DMS53 treated with DMSO at 0.1 percent for 48 hours (cell line): Measurements from ENCODE around the gene CSF1.
"Not testable (repeated sequence)": the region's sequence is repeated elsewhere in the genome, so short reads cannot be mapped to it uniquely, and the experiment has no call there.

Experiments used
- DNase-seq: peaks from one replicate; lab custom pipeline; 2025; ENCODE audit not compliant: unreplicated experiment; lab: John Stamatoyannopoulos, UW

The CSF1 gene

DNA sequence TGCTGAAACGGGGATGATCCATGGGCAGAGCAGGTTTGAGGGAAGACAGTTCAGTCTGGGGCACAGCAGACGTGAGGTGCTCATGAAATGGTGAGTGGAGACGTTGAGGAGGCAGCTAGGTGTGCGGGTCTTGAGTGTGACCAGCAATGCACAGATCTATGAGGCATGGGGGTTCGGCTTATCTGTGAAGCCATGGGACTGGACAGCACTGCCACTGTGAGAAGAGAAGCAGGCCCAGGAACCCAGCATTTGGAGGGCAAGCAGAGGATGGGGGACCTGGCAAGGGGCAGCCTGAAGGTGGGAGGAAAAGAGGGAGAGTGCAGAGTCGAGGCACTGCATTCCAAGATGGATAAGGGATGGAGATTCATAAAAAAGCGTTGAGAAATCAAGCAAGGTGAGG, 8.0 kb downstream of the CSF1 start:
- no peak for DNase-seq

DNA sequence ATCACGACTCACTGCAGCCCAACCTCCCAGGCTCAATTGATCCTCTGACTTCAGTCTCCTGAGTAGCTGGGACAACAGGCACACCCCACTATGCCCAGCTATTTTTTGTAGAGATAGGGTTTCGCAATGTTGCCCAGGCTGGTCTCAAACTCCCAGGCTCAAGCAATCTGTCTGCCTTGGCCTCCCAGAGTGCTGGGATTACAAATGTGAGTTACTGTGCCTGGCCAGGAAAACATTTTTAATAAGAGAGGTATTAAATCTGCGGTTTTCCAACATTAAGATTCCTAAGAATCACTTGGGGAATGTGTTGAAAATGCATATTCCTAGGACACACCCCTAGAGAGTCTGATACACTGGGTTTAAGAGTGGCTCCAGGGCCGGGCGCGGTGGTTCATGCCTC, 8.7 kb downstream of the CSF1 start:
- no peak for DNase-seq

DNA sequence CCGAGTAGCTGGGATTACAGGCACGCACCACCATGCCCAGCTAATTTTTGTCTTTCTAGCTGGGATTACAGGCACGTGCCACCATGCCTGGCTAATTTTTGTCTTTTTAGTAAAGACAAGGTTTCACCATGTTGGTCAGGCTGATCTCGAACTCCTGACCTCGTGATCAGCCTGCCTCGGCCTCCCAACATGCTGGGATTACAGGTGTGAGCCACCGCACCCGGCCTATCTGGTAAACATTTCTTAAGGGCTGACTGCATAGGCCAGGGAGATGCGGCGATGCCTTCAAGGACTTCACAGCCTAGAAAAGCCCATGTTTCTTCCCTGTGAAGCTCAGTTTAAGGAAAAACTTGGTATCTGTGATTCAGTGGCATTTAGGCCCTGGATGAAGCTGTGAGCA, 9.7 kb downstream of the CSF1 start:
- not testable (repeated sequence) for DNase-seq

DNA sequence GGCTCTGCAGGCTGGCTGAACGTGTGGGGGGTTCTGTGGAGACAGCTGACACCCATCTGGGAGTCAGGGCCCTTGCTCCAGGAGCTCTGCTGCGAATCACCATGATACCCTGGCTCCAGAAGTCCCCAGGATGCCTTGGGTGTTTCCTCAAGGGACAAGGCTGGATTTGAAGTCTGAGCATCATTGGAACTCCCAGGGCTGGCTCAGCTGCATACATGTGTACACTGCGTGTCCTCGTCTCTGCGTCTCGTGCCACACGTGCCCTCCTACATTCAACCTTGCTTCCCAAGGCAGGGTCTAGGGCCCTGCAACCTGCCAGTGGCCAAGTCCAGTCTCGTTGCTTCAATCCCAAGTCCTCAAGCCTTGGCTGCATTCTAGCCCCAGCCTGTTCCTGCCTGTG, 11.7 kb downstream of the CSF1 start:
- no peak for DNase-seq

DNA sequence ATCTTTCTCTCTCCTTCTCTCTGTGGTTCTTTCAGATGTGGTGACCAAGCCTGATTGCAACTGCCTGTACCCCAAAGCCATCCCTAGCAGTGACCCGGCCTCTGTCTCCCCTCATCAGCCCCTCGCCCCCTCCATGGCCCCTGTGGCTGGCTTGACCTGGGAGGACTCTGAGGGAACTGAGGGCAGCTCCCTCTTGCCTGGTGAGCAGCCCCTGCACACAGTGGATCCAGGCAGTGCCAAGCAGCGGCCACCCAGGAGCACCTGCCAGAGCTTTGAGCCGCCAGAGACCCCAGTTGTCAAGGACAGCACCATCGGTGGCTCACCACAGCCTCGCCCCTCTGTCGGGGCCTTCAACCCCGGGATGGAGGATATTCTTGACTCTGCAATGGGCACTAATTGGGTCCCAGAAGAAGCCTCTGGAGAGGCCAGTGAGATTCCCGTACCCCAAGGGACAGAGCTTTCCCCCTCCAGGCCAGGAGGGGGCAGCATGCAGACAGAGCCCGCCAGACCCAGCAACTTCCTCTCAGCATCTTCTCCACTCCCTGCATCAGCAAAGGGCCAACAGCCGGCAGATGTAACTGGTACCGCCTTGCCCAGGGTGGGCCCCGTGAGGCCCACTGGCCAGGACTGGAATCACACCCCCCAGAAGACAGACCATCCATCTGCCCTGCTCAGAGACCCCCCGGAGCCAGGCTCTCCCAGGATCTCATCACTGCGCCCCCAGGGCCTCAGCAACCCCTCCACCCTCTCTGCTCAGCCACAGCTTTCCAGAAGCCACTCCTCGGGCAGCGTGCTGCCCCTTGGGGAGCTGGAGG, 12.7 kb downstream of the CSF1 start:
- DNase-seq, result no peak

DNA sequence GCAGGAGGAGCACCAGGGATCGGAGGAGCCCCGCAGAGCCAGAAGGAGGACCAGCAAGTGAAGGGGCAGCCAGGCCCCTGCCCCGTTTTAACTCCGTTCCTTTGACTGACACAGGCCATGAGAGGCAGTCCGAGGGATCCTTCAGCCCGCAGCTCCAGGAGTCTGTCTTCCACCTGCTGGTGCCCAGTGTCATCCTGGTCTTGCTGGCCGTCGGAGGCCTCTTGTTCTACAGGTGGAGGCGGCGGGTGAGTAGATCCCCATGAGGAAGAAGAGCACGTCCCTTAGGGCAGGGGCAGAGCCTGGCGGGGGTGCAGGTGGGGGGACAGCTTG, 13.3 kb downstream of the CSF1 start:
- no peak for DNase-seq

DNA sequence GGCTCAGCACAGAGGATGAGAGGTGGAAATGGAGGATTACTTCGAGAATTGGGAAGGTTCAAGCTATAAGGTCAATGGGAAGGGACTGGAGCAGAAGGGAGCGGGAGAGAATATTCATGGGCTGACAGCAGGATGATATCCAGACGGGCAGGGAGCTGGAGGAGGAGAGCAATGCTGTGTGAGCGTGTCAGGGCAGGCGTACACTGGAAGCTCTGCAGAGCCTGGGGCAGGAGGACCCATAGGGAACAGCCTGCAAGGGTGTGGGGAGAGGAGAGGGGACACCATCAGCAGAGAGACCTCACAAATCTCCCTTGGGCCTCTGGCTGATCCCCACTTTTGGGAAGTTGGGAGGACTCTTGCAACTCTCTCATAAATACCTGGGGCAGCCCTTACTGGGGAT, 13.7 kb downstream of the CSF1 start:
- DNase-seq, result no peak

DNA sequence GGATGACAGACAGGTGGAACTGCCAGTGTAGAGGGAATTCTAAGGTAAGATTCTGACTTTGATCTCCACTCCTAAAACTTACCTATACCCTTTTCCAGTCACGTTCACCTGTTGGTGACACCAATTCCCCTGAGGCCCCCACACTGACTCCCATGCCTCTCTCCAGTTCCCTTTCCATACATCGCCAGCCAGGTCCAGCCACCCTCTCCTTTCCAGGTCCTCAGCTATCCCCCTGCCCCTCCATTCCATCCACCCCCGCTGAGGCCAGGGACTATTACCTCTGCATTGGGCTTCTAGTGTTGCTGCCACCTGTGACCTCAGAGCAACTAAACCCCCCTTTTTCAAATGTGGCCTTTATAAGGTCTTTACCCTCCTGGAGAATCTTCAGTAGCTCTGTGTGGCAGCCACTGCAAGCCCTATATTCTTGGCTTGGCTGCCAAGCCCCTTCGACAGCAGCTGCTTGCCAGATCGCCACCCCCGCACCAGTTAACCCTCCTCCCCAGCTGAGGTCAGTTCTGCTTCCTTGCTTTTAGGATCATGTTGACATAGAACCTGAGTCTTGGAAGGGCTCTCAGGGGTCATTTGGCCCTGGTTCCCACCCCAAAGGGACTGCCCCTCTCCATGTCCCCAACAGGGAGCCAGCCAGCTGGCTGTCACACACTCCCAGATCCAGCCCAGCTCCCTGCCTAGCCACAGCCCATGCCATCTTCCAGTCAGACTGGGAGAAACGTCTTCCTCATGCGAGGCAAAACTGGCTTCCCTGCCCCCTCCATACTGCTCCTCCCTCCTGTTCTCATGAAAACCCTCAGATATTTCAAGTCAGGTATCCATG, 14.7 kb downstream of the CSF1 start:
- no peak for DNase-seq

DNA sequence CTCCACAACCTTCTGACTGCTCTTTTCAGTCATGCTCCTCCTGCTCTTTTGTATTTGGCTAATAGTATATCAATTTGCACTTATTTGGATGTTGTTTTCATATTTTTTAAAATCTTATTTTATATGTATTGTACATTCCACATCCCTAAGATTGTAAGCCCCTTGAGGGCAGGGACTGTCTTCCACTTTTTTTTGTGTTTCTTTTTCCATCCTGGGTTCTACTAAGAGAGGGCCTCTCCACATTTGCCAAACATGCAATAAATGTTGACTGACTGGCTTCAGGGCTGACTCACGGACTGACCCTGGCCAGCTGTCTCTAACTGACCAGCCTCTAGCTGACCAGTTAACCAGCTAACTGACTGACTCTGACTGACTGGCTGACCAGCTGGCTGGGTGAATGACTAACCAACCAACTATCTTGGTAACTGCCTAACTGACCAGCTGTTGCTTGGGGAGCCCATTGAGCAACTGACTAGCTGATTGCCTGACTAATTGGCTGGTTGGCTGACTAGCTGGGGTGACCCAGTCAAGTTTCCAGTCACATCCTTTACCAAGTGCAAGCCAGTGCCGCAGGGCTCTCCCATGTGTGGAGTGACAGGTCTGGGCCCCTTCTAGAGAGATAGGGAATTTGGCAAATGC, 16.1 kb downstream of the CSF1 start:
- no peak for DNase-seq

DNA sequence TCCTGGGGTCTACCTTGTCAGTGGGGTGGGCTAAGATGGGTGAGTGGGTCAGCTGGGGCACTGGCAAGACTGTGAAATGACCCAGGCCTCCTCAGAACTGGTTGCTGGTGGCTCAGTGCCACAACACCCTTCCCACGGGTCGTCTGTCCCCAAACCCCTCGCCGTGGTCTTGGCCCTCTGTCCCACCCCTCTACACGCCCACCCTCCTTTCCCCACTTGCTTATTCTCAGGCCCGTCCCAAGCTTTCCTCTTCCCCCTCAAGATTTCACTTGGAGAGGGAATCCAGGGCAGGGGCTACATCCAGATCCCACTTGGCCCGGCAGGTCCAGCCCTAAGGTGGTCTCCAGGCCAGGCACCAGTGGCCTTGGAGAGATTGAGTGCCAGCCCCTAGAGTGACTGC, 16.7 kb downstream of the CSF1 start:
- no peak for DNase-seq

DNA sequence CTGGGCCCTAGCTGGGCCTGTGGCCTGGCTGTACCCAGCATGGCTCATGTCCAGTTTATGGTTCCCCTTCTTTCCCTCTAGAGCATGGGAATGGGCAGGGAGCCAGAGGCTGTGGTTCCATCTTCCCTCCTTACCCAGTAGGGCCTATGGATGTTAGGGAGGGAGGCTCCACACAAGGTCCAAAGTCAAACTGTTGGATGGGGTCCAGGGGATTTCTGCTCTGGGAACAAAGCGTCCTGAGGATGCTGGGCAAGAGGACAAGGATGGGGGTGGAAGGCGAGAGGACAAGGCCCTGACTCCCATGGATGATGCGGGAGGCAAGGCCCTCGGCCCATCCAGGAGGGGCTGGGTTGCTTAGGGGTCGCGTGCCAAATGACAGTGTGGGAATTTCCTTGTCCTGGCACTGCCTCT, 17.3 kb downstream of the CSF1 start:
- no peak for DNase-seq

DNA sequence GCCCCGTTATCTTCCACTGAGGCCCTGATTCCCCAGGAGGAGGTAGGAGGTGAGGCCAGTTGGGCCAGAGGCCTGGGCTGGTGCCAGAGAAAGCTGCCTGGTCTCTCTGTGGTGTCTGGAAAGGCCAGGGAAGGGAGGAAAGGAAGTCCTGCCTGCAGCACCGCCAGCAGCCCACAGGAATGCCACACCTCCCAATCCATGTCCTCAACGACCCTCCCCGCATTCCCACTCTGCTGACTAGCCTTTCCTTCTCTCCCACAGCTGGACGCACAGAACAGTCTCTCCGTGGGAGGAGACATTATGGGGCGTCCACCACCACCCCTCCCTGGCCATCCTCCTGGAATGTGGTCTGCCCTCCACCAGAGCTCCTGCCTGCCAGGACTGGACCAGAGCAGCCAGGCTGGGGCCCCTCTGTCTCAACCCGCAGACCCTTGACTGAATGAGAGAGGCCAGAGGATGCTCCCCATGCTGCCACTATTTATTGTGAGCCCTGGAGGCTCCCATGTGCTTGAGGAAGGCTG, 18.0 kb downstream of the CSF1 start:
- no peak for DNase-seq

DNA sequence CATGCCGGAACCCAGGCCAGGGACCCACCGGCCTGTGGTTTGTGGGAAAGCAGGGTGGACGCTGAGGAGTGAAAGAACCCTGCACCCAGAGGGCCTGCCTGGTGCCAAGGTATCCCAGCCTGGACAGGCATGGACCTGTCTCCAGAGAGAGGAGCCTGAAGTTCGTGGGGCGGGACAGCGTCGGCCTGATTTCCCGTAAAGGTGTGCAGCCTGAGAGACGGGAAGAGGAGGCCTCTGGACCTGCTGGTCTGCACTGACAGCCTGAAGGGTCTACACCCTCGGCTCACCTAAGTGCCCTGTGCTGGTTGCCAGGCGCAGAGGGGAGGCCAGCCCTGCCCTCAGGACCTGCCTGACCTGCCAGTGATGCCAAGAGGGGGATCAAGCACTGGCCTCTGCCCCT, 18.5 kb downstream of the CSF1 start:
- no peak for DNase-seq

DNA sequence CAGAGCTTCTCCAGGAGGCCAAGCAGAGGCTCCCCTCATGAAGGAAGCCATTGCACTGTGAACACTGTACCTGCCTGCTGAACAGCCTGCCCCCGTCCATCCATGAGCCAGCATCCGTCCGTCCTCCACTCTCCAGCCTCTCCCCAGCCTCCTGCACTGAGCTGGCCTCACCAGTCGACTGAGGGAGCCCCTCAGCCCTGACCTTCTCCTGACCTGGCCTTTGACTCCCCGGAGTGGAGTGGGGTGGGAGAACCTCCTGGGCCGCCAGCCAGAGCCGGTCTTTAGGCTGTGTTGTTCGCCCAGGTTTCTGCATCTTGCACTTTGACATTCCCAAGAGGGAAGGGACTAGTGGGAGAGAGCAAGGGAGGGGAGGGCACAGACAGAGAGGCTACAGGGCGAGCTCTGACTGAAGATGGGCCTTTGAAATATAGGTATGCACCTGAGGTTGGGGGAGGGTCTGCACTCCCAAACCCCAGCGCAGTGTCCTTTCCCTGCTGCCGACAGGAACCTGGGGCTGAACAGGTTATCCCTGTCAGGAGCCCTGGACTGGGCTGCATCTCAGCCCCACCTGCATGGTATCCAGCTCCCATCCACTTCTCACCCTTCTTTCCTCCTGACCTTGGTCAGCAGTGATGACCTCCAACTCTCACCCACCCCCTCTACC, 19.1 kb downstream of the CSF1 start:
- DNase-seq, result no peak

DNA sequence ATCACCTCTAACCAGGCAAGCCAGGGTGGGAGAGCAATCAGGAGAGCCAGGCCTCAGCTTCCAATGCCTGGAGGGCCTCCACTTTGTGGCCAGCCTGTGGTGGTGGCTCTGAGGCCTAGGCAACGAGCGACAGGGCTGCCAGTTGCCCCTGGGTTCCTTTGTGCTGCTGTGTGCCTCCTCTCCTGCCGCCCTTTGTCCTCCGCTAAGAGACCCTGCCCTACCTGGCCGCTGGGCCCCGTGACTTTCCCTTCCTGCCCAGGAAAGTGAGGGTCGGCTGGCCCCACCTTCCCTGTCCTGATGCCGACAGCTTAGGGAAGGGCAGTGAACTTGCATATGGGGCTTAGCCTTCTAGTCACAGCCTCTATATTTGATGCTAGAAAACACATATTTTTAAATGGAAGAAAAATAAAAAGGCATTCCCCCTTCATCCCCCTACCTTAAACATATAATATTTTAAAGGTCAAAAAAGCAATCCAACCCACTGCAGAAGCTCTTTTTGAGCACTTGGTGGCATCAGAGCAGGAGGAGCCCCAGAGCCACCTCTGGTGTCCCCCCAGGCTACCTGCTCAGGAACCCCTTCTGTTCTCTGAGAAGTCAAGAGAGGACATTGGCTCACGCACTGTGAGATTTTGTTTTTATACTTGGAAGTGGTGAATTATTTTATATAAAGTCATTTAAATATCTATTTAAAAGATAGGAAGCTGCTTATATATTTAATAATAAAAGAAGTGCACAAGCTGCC, 19.8 kb downstream of the CSF1 start:
- DNase-seq, result no peak

DNA sequence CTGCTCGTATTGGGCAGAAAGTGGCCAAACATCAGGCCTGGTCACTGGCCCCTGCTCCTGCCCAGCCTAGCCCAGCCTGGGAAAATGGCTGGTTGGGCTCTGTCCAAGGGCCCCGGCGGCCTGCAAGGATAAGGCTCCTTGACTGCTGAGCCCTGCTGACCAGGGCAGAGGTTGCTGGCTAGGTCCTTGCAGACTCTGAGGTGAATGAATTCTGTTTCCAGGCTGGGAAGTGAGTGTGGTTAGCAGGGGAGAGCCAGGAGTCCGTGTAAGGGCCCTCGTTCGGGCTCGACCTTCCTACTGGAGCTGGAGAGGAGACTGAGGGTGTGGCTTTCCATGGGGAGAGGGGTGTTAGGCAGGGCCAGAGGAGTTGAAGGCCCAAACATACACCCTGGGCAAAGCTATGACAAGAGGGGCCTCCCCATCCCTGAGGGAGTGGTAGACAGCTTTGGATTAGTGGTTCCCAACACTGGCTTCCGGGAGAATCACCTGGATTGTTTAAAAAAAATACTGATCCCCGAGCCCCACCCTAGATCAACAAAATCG, 20.6 kb downstream of the CSF1 start:
- peak; percentile 78 for DNase-seq

DNA sequence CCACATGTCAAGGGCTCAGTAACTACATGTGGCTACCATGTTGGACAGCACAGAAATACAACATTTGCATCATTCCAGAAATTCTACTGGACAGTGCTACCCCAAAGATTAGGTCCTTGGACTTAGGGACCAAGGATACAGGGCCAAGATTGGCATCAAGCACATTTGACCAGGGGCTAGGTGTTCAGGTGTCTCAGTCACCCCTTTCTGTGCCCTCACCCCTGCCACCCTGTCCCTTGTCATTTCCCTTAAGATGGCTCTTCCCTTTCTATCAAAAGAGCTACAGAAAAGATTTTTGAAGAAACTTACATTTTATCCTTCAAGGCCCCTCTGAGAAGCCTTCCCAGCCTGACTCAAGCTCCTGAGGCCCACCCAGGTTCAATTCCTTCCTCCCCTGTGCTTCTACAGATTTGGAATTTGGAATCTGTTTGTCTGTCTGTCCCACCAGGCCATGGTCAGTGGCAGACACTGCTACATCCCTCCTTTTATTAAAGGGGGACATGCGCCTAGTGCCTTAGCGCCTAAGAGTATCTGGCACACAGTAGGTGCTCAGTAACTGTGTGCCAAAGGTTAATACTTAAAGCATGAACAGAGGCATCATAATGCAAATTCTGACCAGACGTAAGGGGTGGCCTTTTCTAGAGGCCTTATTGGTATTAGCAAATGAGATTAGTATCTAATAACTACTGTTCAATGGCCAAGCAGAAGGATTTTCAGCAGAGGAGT, 21.4 kb downstream of the CSF1 start:
- no peak for DNase-seq

DNA sequence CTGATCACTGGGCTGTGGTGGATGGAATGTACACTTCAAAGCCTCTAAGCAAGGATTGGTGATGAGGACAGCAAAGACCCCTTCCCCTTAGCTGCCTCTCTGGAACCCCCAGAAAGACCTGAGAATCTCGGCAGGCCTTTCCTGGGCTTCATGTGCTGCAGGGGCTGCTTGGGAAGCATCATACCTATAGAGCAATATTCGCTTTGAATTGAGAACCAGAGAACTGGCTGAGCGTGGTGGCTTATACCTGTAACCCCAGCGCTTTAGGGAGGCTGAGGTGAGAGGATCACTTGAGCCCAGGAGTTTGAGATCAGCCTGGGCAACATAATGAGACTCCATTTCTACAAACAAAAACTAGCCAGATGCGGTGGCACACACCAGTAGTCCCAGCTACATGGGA, 22.0 kb downstream of the CSF1 start:
- DNase-seq, result no peak

DNA sequence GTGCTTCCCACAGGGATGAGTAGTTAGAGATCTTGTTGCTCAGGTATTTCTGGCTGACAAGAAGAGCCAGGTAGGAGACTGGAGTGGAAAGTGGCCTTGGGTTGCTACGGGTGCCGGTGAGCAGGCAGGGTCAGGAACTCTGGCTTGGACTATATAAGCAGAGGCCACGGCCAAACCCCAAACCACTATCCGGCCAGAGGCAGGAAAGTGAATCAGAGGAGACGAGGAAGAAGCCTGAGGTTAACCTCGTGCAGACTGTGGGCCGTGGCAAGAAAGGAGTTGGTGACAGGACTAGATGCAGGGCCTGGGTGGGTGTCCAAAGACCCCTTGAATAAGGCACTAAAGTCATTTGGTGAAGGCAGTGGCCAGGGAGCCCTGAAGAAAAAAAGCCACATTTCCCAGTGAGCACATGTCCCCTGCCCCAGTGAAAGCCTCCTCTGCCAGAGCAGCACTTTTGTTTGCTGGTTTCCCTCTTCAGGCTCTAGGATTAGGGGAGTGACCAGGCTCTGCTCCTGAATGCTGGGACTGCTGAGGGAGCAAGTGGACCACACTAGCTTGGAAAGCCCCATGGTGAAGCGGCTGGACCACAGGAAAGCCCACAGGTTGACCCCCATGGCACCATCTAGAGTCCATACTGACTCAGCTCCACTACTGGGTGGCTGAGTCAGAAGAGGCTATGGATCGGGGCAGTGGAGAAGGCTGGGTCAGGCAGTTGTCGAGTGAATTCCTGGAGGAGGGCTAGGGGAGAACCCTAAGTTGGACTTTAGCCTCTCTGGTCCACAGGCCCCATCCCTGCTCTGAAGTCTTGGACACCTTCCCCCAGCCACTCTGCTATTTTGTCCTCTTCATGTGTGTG, 23.4 kb downstream of the CSF1 start:
- no peak for DNase-seq
